HEK293 (cell line): Measurements from ENCODE around the gene ANO1.

ENCODE experiments used
- CTCF ChIA-PET: fragments of 350-600 bp; formaldehyde crosslinking; extraction: SDS; loops from one replicate; lab custom pipeline; 2021; ENCODE audit warnings: antibody characterized with exemption; lab: Yijun Ruan, JAX
- POLR2A ChIA-PET: fragments of 300-600 bp; formaldehyde crosslinking; extraction: SDS; loops from one replicate; lab custom pipeline; 2020; ENCODE audit warnings: antibody characterized with exemption, inconsistent platforms; lab: Yijun Ruan, JAX
- H3K27ac ChIP-seq: fragments of 200-500 bp; sonication (Bioruptor generic); 2 replicates; pipeline ENCODE4 v1.5.1; 2014; ENCODE audit warnings: low read depth, low read length, control low read depth, inconsistent platforms; ENCODE audit errors: extremely low read depth
- H3K36me3 ChIP-seq, 2 experiments: fragments of 200-500 bp in 1 of 2; sonication (Bioruptor generic) in 1 of 2; 1 replicate in 1 of 2; 2 replicates in 1 of 2; pipeline ENCODE4 v1.5.1; 2014 to 2017; ENCODE audit warnings: inconsistent platforms in 2 of 2, low read length in 2 of 2; ENCODE audit not compliant: control insufficient read depth in 2 of 2, insufficient read depth in 1 of 2
- H3K4me1 ChIP-seq: fragments of 200-500 bp; sonication (Bioruptor generic); 2 replicates; pipeline ENCODE4 v1.5.1; 2014; ENCODE audit warnings: mild to moderate bottlenecking, low read length, inconsistent platforms; ENCODE audit not compliant: control insufficient read depth, insufficient read depth
- H3K4me3 ChIP-seq: 2 replicates; pipeline ENCODE4 v1.5.1; 2011; ENCODE audit warnings: low read depth, mild to moderate bottlenecking, control low read depth, low read length, moderate library complexity
- H3K9me3 ChIP-seq: fragments of 200-500 bp; sonication (Bioruptor generic); 2 replicates; pipeline ENCODE4 v1.5.1; 2014; ENCODE audit warnings: low read depth, low read length, inconsistent platforms; ENCODE audit not compliant: control insufficient read depth, insufficient read depth
- KLF16 ChIP-seq: fragments of 450-650 bp; formaldehyde crosslinking; IDR thresholded peaks from 2 replicates; pipeline ENCODE4 v1.5.1; 2017; ENCODE audit warnings: missing biosample characterization, missing genetic modification characterization
- MZF1 ChIP-seq: fragments of 450-650 bp; formaldehyde crosslinking; IDR thresholded peaks from 2 replicates; pipeline ENCODE4 v1.5.1; 2017; ENCODE audit warnings: missing biosample characterization, missing genetic modification characterization, borderline replicate concordance
- RBAK ChIP-seq: fragments of 450-650 bp; formaldehyde crosslinking; IDR thresholded peaks from 2 replicates; pipeline ENCODE4 v1.5.1; 2016; ENCODE audit warnings: missing biosample characterization, missing genetic modification characterization
- REPIN1 ChIP-seq: fragments of 450-650 bp; formaldehyde crosslinking; IDR thresholded peaks from 2 replicates; pipeline ENCODE4 v1.5.1; 2017; ENCODE audit warnings: missing biosample characterization, missing genetic modification characterization, low read depth
- TCF7L2 ChIP-seq: IDR thresholded peaks from 2 replicates; pipeline ENCODE4 v1.6.1; 2011; ENCODE audit warnings: low read depth, mild to moderate bottlenecking, inconsistent platforms, low read length, moderate library complexity, borderline replicate concordance
- ZBTB8A ChIP-seq: fragments of 450-650 bp; formaldehyde crosslinking; IDR thresholded peaks from 2 replicates; pipeline ENCODE4 v1.5.1; 2016; ENCODE audit warnings: missing biosample characterization, missing genetic modification characterization
- ZNF112 ChIP-seq: fragments of 450-650 bp; formaldehyde crosslinking; IDR thresholded peaks from 2 replicates; pipeline ENCODE4 v1.5.0; 2017; ENCODE audit warnings: missing biosample characterization, missing genetic modification characterization
- ZNF174 ChIP-seq: fragments of 450-650 bp; formaldehyde crosslinking; IDR thresholded peaks from 2 replicates; pipeline ENCODE4 v1.5.0; 2017; ENCODE audit warnings: missing biosample characterization, mild to moderate bottlenecking, missing genetic modification characterization
- ZNF19 ChIP-seq: fragments of 450-650 bp; formaldehyde crosslinking; IDR thresholded peaks from 2 replicates; pipeline ENCODE4; 2016; ENCODE audit warnings: missing biosample characterization, missing genetic modification characterization, low read depth
- ZNF23 ChIP-seq: fragments of 450-650 bp; formaldehyde crosslinking; IDR thresholded peaks from 2 replicates; pipeline ENCODE4 v1.5.1; 2016; ENCODE audit warnings: missing biosample characterization, missing genetic modification characterization, borderline replicate concordance
- ZNF324 ChIP-seq: fragments of 450-650 bp; formaldehyde crosslinking; IDR thresholded peaks from 2 replicates; pipeline ENCODE4 v1.5.1; 2016; ENCODE audit warnings: missing biosample characterization, missing genetic modification characterization
- ZNF350 ChIP-seq: fragments of 450-650 bp; formaldehyde crosslinking; IDR thresholded peaks from 2 replicates; pipeline ENCODE4 v1.5.0; 2017; ENCODE audit warnings: missing biosample characterization, mild to moderate bottlenecking, missing genetic modification characterization
- ZNF354C ChIP-seq: fragments of 450-650 bp; formaldehyde crosslinking; IDR thresholded peaks from 2 replicates; pipeline ENCODE4 v1.5.1; 2016; ENCODE audit warnings: missing biosample characterization, missing genetic modification characterization, low read depth, borderline replicate concordance
- ZNF426 ChIP-seq: fragments of 450-650 bp; formaldehyde crosslinking; IDR thresholded peaks from 2 replicates; pipeline ENCODE4 v1.5.1; 2017; ENCODE audit warnings: missing biosample characterization, missing genetic modification characterization, mild to moderate bottlenecking, inconsistent platforms, moderate library complexity
- ZNF596 ChIP-seq: fragments of 450-650 bp; IDR thresholded peaks from 2 replicates; pipeline ENCODE4 v1.5.0; 2018; ENCODE audit warnings: missing biosample characterization, mild to moderate bottlenecking, missing genetic modification characterization, moderate library complexity
- ZNF670 ChIP-seq: fragments of 450-650 bp; formaldehyde crosslinking; IDR thresholded peaks from 2 replicates; pipeline ENCODE4 v1.5.1; 2016; ENCODE audit warnings: missing biosample characterization, missing genetic modification characterization, low read depth
- ZNF791 ChIP-seq: fragments of 450-650 bp; formaldehyde crosslinking; IDR thresholded peaks from 2 replicates; pipeline ENCODE4 v1.5.1; 2016; ENCODE audit warnings: missing biosample characterization, missing genetic modification characterization
- TF ChIP-seq, protein P1 (sequence below): fragments of 450-650 bp; formaldehyde crosslinking; IDR thresholded peaks from 2 replicates; pipeline ENCODE4 v1.5.1; 2016; ENCODE audit warnings: missing biosample characterization, missing genetic modification characterization
- TF ChIP-seq, protein P2 (sequence below): fragments of 450-650 bp; formaldehyde crosslinking; IDR thresholded peaks from 2 replicates; pipeline ENCODE4 v1.5.1; 2016; ENCODE audit warnings: missing biosample characterization, missing genetic modification characterization, low read depth
- TF ChIP-seq, protein P3 (sequence below): fragments of 450-650 bp; formaldehyde crosslinking; IDR thresholded peaks from 2 replicates; pipeline ENCODE4 v1.5.1; 2016; ENCODE audit warnings: missing biosample characterization, missing genetic modification characterization, low read depth
- TF ChIP-seq, protein P4 (sequence below): fragments of 450-650 bp; formaldehyde crosslinking; IDR thresholded peaks from 2 replicates; pipeline ENCODE4 v1.5.1; 2016; ENCODE audit warnings: missing biosample characterization, missing genetic modification characterization
- TF ChIP-seq, protein P5 (sequence below): fragments of 450-650 bp; IDR thresholded peaks from 2 replicates; pipeline ENCODE4 v1.5.1; 2018; ENCODE audit warnings: missing biosample characterization, missing genetic modification characterization

The ANO1 gene

DNA sequence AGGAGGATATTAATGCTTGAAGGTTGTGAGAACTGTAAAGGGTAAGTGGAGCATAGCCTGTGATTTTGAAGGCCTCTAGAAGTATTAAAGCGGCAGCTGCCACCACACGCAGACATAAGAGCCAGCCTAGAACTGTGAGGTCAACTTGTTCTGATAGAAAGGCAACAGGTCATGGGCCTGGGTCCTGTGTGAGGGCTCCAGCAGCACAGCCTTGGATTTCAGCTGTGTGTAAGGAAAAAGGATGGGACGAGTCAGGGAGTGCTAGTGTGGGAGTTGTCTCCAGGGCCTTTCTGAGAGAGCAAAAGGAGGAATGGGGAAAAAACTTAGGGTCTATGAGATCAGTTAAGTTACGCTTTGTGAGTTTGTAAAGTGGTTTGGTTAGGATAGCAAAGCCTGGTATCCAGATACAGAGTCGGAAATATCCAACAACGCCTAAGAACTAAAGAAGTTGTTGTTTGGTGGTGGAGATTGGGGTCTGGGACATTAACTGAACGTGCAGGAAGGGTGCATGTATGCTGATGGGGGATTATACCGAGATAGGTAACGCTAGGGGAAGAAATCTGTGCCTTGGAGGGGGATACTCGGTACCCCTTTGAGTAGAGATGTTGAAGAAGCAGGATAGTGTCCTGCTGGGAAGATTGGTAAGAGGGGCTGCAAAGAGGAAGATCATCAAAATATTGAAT, 17.4 kb upstream of the ANO1 start:
- POLR2A ChIA-PET = no interaction called here
- TF ChIP-seq, protein P1, sequence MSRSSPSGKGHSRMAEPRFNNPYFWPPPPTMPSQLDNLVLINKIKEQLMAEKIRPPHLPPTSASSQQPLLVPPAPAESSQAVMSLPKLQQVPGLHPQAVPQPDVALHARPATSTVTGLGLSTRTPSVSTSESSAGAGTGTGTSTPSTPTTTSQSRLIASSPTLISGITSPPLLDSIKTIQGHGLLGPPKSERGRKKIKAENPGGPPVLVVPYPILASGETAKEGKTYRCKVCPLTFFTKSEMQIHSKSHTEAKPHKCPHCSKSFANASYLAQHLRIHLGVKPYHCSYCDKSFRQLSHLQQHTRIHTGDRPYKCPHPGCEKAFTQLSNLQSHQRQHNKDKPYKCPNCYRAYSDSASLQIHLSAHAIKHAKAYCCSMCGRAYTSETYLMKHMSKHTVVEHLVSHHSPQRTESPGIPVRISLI (tag by site-specific recombination) = no peak
- TF ChIP-seq ZNF19 = no peak
- no peak for TF ChIP-seq ZNF112 (tag by site-specific recombination)
- Histone ChIP-seq H3K4me1 (no peaks in the 10 kb centered on the region), H3K36me3 (no peaks in the 10 kb centered on the region), H3K27ac (no peak overlapping the region), H3K9me3 (no peaks in the 10 kb centered on the region), H3K4me3 (no peak overlapping the region)
- CTCF ChIA-PET = no interaction called here

DNA sequence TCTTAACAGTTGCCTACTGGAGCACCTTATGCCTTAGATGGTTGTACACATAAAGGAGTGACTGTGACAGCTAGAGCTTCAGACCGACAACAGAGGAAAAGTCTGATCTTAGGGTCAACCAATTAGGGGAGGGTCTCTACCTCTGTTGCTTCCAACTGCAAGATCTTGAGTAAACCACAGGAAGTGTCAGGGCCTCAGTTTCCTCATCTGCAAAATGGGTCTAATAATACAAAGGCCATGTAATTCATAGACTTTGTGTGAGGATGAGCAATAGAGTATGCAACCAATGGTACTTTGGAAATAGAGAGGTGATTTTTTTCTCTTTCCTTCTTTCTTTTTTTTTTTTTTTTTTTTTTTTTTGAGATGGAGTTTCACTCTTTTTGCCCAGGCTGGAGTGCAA, 16.4 kb upstream of the ANO1 start:
- no peaks in the 10 kb centered on the region for H3K36me3 ChIP-seq

DNA sequence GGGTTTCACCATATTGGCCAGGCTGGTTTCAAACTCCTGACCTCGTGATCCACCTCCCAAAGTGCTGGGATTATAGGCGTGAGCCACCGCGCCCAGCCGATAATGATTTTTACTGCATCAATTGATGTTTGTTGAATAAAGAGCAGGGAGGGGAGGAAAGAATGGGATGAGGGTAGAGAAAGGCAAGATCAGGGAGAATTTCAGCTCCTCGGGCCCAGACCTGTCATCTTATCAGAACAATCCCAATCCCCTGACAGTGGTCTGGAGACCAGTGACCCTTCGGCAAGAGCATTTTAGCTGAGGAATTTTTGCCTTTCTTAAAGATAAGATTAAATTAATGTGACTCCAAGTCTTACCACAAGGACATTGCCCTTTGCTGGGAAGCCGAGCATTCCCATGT, 15.0 kb upstream of the ANO1 start:
- TF ChIP-seq ZNF174 (tag by site-specific recombination) = no peak
- TF ChIP-seq ZNF596 = no peak
- TF ChIP-seq, protein P2, sequence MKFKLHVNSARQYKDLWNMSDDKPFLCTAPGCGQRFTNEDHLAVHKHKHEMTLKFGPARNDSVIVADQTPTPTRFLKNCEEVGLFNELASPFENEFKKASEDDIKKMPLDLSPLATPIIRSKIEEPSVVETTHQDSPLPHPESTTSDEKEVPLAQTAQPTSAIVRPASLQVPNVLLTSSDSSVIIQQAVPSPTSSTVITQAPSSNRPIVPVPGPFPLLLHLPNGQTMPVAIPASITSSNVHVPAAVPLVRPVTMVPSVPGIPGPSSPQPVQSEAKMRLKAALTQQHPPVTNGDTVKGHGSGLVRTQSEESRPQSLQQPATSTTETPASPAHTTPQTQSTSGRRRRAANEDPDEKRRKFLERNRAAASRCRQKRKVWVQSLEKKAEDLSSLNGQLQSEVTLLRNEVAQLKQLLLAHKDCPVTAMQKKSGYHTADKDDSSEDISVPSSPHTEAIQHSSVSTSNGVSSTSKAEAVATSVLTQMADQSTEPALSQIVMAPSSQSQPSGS (tag by site-specific recombination) = no peak
- no peak for TF ChIP-seq ZNF324 (tag by site-specific recombination)
- no peak for TF ChIP-seq ZBTB8A (tag by site-specific recombination)
- no peak for TF ChIP-seq RBAK (tag by site-specific recombination)
- no peak for TF ChIP-seq ZNF791 (tag by site-specific recombination)
- TF ChIP-seq, protein P3, sequence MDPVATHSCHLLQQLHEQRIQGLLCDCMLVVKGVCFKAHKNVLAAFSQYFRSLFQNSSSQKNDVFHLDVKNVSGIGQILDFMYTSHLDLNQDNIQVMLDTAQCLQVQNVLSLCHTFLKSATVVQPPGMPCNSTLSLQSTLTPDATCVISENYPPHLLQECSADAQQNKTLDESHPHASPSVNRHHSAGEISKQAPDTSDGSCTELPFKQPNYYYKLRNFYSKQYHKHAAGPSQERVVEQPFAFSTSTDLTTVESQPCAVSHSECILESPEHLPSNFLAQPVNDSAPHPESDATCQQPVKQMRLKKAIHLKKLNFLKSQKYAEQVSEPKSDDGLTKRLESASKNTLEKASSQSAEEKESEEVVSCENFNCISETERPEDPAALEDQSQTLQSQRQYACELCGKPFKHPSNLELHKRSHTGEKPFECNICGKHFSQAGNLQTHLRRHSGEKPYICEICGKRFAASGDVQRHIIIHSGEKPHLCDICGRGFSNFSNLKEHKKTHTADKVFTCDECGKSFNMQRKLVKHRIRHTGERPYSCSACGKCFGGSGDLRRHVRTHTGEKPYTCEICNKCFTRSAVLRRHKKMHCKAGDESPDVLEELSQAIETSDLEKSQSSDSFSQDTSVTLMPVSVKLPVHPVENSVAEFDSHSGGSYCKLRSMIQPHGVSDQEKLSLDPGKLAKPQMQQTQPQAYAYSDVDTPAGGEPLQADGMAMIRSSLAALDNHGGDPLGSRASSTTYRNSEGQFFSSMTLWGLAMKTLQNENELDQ (tag by site-specific recombination) = no peak
- TF ChIP-seq, protein P4, sequence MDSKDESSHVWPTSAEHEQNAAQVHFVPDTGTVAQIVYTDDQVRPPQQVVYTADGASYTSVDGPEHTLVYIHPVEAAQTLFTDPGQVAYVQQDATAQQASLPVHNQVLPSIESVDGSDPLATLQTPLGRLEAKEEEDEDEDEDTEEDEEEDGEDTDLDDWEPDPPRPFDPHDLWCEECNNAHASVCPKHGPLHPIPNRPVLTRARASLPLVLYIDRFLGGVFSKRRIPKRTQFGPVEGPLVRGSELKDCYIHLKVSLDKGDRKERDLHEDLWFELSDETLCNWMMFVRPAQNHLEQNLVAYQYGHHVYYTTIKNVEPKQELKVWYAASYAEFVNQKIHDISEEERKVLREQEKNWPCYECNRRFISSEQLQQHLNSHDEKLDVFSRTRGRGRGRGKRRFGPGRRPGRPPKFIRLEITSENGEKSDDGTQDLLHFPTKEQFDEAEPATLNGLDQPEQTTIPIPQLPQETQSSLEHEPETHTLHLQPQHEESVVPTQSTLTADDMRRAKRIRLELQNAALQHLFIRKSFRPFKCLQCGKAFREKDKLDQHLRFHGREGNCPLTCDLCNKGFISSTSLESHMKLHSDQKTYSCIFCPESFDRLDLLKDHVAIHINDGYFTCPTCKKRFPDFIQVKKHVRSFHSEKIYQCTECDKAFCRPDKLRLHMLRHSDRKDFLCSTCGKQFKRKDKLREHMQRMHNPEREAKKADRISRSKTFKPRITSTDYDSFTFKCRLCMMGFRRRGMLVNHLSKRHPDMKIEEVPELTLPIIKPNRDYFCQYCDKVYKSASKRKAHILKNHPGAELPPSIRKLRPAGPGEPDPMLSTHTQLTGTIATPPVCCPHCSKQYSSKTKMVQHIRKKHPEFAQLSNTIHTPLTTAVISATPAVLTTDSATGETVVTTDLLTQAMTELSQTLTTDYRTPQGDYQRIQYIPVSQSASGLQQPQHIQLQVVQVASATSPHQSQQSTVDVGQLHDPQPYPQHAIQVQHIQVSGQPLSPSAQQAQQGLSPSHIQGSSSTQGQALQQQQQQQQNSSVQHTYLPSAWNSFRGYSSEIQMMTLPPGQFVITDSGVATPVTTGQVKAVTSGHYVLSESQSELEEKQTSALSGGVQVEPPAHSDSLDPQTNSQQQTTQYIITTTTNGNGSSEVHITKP (tag by site-specific recombination) = no peak
- TF ChIP-seq ZNF426 (tag by site-specific recombination) = no peak
- TF ChIP-seq ZNF354C = no peak
- TF ChIP-seq ZNF23 (tag by site-specific recombination) = no peak
- no peak for TF ChIP-seq REPIN1
- TF ChIP-seq ZNF670 (tag by site-specific recombination) = no peak
- no peak for TF ChIP-seq TCF7L2
- no peak for TF ChIP-seq KLF16
- ChIA-PET CTCF (interaction anchor here (0.8 kb wide), 1 partner anchor 102 kb away, joined by 4 read pairs; no protein-coding TSS in a partner anchor), POLR2A (no interaction called here)
- Histone ChIP-seq H3K4me3 (no peak overlapping the region), H3K9me3 (no peaks in the 10 kb centered on the region), H3K27ac (no peak overlapping the region), H3K36me3 (no peaks in the 10 kb centered on the region), H3K4me1 (no peaks in the 10 kb centered on the region)

More for the DNA sequence above, 16.4 kb upstream of the ANO1 start:
- H3K9me3 ChIP-seq = no peaks in the 10 kb centered on the region
- no peak overlapping the region for H3K27ac ChIP-seq
- no peaks in the 10 kb centered on the region for H3K4me1 ChIP-seq
- H3K4me3 ChIP-seq = no peak overlapping the region
- ChIA-PET CTCF (interaction anchor here (0.6 to 0.7 kb wide), 2 partner anchors 78 to 376 kb away, joined by 5 read pairs; no protein-coding TSS in a partner anchor), POLR2A (no interaction called here)
- TF ChIP-seq, protein P5, sequence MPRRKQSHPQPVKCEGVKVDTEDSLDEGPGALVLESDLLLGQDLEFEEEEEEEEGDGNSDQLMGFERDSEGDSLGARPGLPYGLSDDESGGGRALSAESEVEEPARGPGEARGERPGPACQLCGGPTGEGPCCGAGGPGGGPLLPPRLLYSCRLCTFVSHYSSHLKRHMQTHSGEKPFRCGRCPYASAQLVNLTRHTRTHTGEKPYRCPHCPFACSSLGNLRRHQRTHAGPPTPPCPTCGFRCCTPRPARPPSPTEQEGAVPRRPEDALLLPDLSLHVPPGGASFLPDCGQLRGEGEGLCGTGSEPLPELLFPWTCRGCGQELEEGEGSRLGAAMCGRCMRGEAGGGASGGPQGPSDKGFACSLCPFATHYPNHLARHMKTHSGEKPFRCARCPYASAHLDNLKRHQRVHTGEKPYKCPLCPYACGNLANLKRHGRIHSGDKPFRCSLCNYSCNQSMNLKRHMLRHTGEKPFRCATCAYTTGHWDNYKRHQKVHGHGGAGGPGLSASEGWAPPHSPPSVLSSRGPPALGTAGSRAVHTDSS (tag by site-specific recombination) = no peak
- TF ChIP-seq MZF1 (tag by site-specific recombination) = no peak
- no peak for TF ChIP-seq ZNF350 (tag by site-specific recombination)
